NK-92 treated with Interleukin-12 subunit alpha and Interleukin-12 subunit beta, amount 100 ng/mL, for 24 hours (cell line): ENCODE data around the gene TMEM132D.

Source experiments
- DNase-seq: peaks from one replicate; lab custom pipeline; 2025; lab: John Stamatoyannopoulos, UW

The TMEM132D gene

GRCh38 chr12:129534966-129535750 lies 368.7 kb downstream of the TMEM132D start:
- no peak for DNase-seq

- DNase-seq = no peak
These were observed 370.9 kb downstream of the TMEM132D start for GRCh38 chr12:129532707-129533499.

GRCh38 chr12:129532082-129532481 lies 371.7 kb downstream of the TMEM132D start:
- DNase-seq = no peak

GRCh38 chr12:129530984-129531383 lies 372.8 kb downstream of the TMEM132D start:
- DNase-seq = no peak

GRCh38 chr12:129530517-129530916 lies 373.3 kb downstream of the TMEM132D start:
- DNase-seq = no peak

- DNase-seq = no peak
These were observed 376.3 kb downstream of the TMEM132D start for GRCh38 chr12:129527506-129527905.

- no peak for DNase-seq
These were observed 380.2 kb downstream of the TMEM132D start for GRCh38 chr12:129523621-129524020.

GRCh38 chr12:129520739-129521138 lies 383.1 kb downstream of the TMEM132D start:
- no peak for DNase-seq

GRCh38 chr12:129503802-129504201 lies 400.0 kb downstream of the TMEM132D start:
- DNase-seq = no peak

- no peak for DNase-seq
These were observed 407.6 kb downstream of the TMEM132D start for GRCh38 chr12:129496226-129496625.

GRCh38 chr12:129494766-129495165 lies 409.1 kb downstream of the TMEM132D start:
- DNase-seq = no peak

- no peak for DNase-seq
These were observed 409.6 kb downstream of the TMEM132D start for GRCh38 chr12:129494260-129494659.

- no peak for DNase-seq
These were observed 414.6 kb downstream of the TMEM132D start for GRCh38 chr12:129489100-129489676.

- no peak for DNase-seq
These were observed 416.9 kb downstream of the TMEM132D start for GRCh38 chr12:129486931-129487330.

GRCh38 chr12:129483111-129483893 lies 420.5 kb downstream of the TMEM132D start:
- DNase-seq = no peak

- DNase-seq = no peak
These were observed 421.9 kb downstream of the TMEM132D start for GRCh38 chr12:129481921-129482320.

GRCh38 chr12:129470196-129470595 lies 433.6 kb downstream of the TMEM132D start:
- DNase-seq = no peak

- DNase-seq = no peak
These were observed 436.1 kb downstream of the TMEM132D start for GRCh38 chr12:129467726-129468125.

GRCh38 chr12:129467289-129467688 lies 436.5 kb downstream of the TMEM132D start:
- no peak for DNase-seq

GRCh38 chr12:129466499-129466898 lies 437.3 kb downstream of the TMEM132D start:
- DNase-seq = no peak

- no peak for DNase-seq
These were observed 443.9 kb downstream of the TMEM132D start for GRCh38 chr12:129459886-129460285.

- no peak for DNase-seq
These were observed 457.1 kb downstream of the TMEM132D start for GRCh38 chr12:129446696-129447095.
